HCT116 (cell line): ENCODE data around the gene SULT1A1. TPM values are rescaled to one million over a fixed set of nuclear protein-coding genes. Genes with fewer than 3 reads are reported as not detected.
"Not testable (repeated sequence)": the region's sequence is repeated elsewhere in the genome, so short reads cannot be mapped to it uniquely, and the experiment has no call there.

Source experiments
- ATAC-seq: fragments of 200-7000 bp; cut with Tn5 transposase; 2 replicates; pipeline ENCODE4 v1.9.1; 2020; ENCODE audit warnings: mild to moderate bottlenecking, moderate library complexity
- BruUV-seq: library from RNA; stranded (reverse); fragments of 400-500 nt; replicated peaks from 2 replicates; lab custom pipeline; 2021; lab: Mats Ljungman, UMichigan
- CTCF ChIA-PET: fragments of 300-600 bp; sonication (Branson Sonifier 250); formaldehyde crosslinking; loops from one replicate; lab custom pipeline; 2021; ENCODE audit warnings: antibody characterized with exemption; lab: Charles Lee
- POLR2A ChIA-PET: fragments of 300-600, 350-600 bp; sonication (Branson Sonifier 250); formaldehyde crosslinking; loops from one replicate; lab custom pipeline; 2021; ENCODE audit warnings: antibody characterized with exemption; lab: Charles Lee
- RAD21 ChIA-PET, 2 experiments: fragments of 300-600 bp; sonication (Branson Sonifier 250); formaldehyde crosslinking; loops; one replicate each; lab custom pipeline; 2023; ENCODE audit warnings: low total read pairs in 2 of 2; ENCODE audit not compliant: uncharacterized antibody in 2 of 2, unreplicated experiment in 2 of 2, low non-redundant PET in 1 of 2; lab: Charles Lee
- DNase-seq: peaks from one replicate; pipeline ENCODE4 v3.0.0-alpha.2; 2010; ENCODE audit warnings: low read depth, low spot score
- H2AFZ ChIP-seq: fragments of 200-600 bp; shearing (Covaris generic), sonication (generic); 2 replicates; pipeline ENCODE4 v1.6.1; 2017; ENCODE audit warnings: low read depth, mixed run types, mixed read lengths, antibody characterized with exemption, low read length; ENCODE audit not compliant: poor library complexity, severe bottlenecking
- H3K27ac ChIP-seq: 2 replicates; pipeline ENCODE4 v1.5.1; 2012; ENCODE audit warnings: low read depth, low read length
- H3K27me3 ChIP-seq: fragments of 200-600 bp; sonication (generic); 2 replicates; pipeline ENCODE4 v1.6.1; 2016; ENCODE audit warnings: mixed run types, low read length, mixed read lengths; ENCODE audit not compliant: insufficient read depth
- H3K36me3 ChIP-seq, 2 experiments: fragments of 200-500 bp in 1 of 2; fragments of 200-600 bp in 1 of 2; sonication (Bioruptor generic) in 1 of 2; sonication (generic) in 1 of 2; 2 replicates each; pipeline versions ENCODE4 v1.5.1 to v1.6.1; 2014 to 2016; ENCODE audit warnings: low read length in 2 of 2, inconsistent platforms in 1 of 2, mixed read lengths in 1 of 2, mixed run types in 1 of 2; ENCODE audit not compliant: insufficient read depth in 2 of 2, control insufficient read depth in 1 of 2
- H3K4me1 ChIP-seq, 2 experiments: fragments of 200-600 bp in 1 of 2; sonication (generic) in 1 of 2; 2 replicates each; pipeline versions ENCODE4 v1.5.1 to v1.6.1; 2012 to 2017; ENCODE audit warnings: low read length in 2 of 2, inconsistent platforms in 1 of 2, mild to moderate bottlenecking in 1 of 2, mixed read lengths in 1 of 2, mixed run types in 1 of 2, moderate library complexity in 1 of 2; ENCODE audit not compliant: insufficient read depth in 2 of 2, control insufficient read depth in 1 of 2
- H3K4me2 ChIP-seq: fragments of 200-600 bp; sonication (generic); 2 replicates; pipeline ENCODE4 v1.6.1; 2017; ENCODE audit warnings: mixed run types, low read length, mixed read lengths
- H3K4me3 ChIP-seq, 2 experiments: fragments of 200-600 bp in 1 of 2; sonication (generic) in 1 of 2; replicated peaks in 1 of 2; 2 replicates each; pipeline ENCODE4 v1.5.1; 2011 to 2016; ENCODE audit warnings: low read length in 2 of 2, control low read depth in 1 of 2, low read depth in 1 of 2, mild to moderate bottlenecking in 1 of 2, mixed read lengths in 1 of 2, mixed run types in 1 of 2
- H3K79me2 ChIP-seq: fragments of 200-600 bp; sonication (generic); 2 replicates; pipeline ENCODE4 v1.6.1; 2017; ENCODE audit warnings: mild to moderate bottlenecking, mixed run types, low read length, moderate library complexity, mixed read lengths; ENCODE audit not compliant: insufficient read depth
- H3K9ac ChIP-seq: fragments of 200-600 bp; sonication (generic); 2 replicates; pipeline ENCODE4 v1.6.1; 2016; ENCODE audit warnings: low read length, mixed read lengths
- H3K9me2 ChIP-seq: fragments of 200-600 bp; sonication (generic), shearing (Covaris generic); 2 replicates; pipeline ENCODE4 v1.6.1; 2017; ENCODE audit warnings: mixed run types, mild to moderate bottlenecking, moderate library complexity; ENCODE audit not compliant: insufficient read depth
- H3K9me3 ChIP-seq, 2 experiments: fragments of 200-500 bp in 1 of 2; fragments of 200-600 bp in 1 of 2; sonication (Bioruptor generic) in 1 of 2; sonication (generic) in 1 of 2; 2 replicates each; pipeline ENCODE4 v1.6.1; 2014 to 2017; ENCODE audit warnings: low read length in 2 of 2, mixed read lengths in 2 of 2, inconsistent platforms in 1 of 2, low read depth in 1 of 2, mild to moderate bottlenecking in 1 of 2, mixed run types in 1 of 2, moderate library complexity in 1 of 2; ENCODE audit not compliant: control insufficient read depth in 1 of 2, insufficient read depth in 1 of 2
- H4K20me1 ChIP-seq: fragments of 200-600 bp; sonication (generic), shearing (Covaris generic); 2 replicates; pipeline ENCODE4 v1.6.1; 2017; ENCODE audit warnings: mixed run types, mild to moderate bottlenecking, moderate library complexity; ENCODE audit not compliant: insufficient read depth
- CBX3 ChIP-seq: IDR thresholded peaks from 2 replicates; pipeline ENCODE4 v1.6.1; 2012; ENCODE audit warnings: low read depth
- CTCF ChIP-seq, 3 experiments: fragments of 200-600 bp in 1 of 3; sonication (generic) in 1 of 3; IDR thresholded peaks in 2 of 3; conservative IDR thresholded peaks in 1 of 3; 2 replicates each; pipeline ENCODE4 v1.5.1; 2012 to 2017; ENCODE audit warnings: low read depth in 2 of 3, low read length in 2 of 3, antibody characterized with exemption in 1 of 3, borderline replicate concordance in 1 of 3, control low read depth in 1 of 3, mild to moderate bottlenecking in 1 of 3, mixed read lengths in 1 of 3, mixed run types in 1 of 3, moderate library complexity in 1 of 3; ENCODE audit not compliant: insufficient read depth in 1 of 3
- EGR1 ChIP-seq: IDR thresholded peaks from 2 replicates; pipeline ENCODE4 v1.6.1; 2012; ENCODE audit warnings: low read depth
- ELF1 ChIP-seq: IDR thresholded peaks from 2 replicates; pipeline ENCODE4 v1.6.1; 2012; ENCODE audit warnings: low read depth, borderline replicate concordance
- FOSL1 ChIP-seq: IDR thresholded peaks from 2 replicates; pipeline ENCODE4 v1.6.1; 2012; ENCODE audit warnings: low read depth
- JUND ChIP-seq: IDR thresholded peaks from 2 replicates; pipeline ENCODE4 v1.6.1; 2012
- MAX ChIP-seq: IDR thresholded peaks from 2 replicates; pipeline ENCODE4 v1.6.1; 2012
- POLR2A ChIP-seq: IDR thresholded peaks from 2 replicates; pipeline ENCODE4 v1.7.0; 2011; ENCODE audit warnings: borderline replicate concordance; ENCODE audit not compliant: insufficient read depth, insufficient read length; ENCODE audit errors: extremely low read depth
- POLR2AphosphoS5 ChIP-seq: IDR thresholded peaks from 2 replicates; pipeline ENCODE4 v1.6.1; 2011; ENCODE audit warnings: mild to moderate bottlenecking, low read depth, low read length, moderate library complexity
- SIN3A ChIP-seq: IDR thresholded peaks from 2 replicates; pipeline ENCODE4 v1.6.1; 2012; ENCODE audit warnings: low read depth
- SRF ChIP-seq: IDR thresholded peaks from 2 replicates; pipeline ENCODE4 v1.6.1; 2012; ENCODE audit warnings: low read depth
- ZFX ChIP-seq: fragments of 450-650 bp; IDR thresholded peaks from 2 replicates; pipeline ENCODE4 v1.6.1; 2017
- ZNF274 ChIP-seq: fragments of 200-500 bp; sonication (Bioruptor generic); IDR thresholded peaks from 2 replicates; pipeline ENCODE4 v1.6.1; 2014; ENCODE audit warnings: mild to moderate bottlenecking, low read depth, low read length, inconsistent platforms
- intact Hi-C: fragments of 100-400 bp; cut with micrococcal nuclease; formaldehyde crosslinking; loops from 2 replicates; pipeline ENCODE4 v1.10.0; 2022
- total RNA-seq: library from RNA; stranded (reverse); gene quantifications from one replicate; pipeline ENCODE4 v1.2.1, GENCODE V29; 2021; ENCODE audit not compliant: unreplicated experiment
- TF ChIP-seq, protein P1 (sequence below): IDR thresholded peaks from 2 replicates; pipeline ENCODE4 v1.6.1; 2012; ENCODE audit warnings: low read depth

The SULT1A1 gene
- total RNA-seq, 1 experiment from 2014 or later, result 23.1 TPM

DNA sequence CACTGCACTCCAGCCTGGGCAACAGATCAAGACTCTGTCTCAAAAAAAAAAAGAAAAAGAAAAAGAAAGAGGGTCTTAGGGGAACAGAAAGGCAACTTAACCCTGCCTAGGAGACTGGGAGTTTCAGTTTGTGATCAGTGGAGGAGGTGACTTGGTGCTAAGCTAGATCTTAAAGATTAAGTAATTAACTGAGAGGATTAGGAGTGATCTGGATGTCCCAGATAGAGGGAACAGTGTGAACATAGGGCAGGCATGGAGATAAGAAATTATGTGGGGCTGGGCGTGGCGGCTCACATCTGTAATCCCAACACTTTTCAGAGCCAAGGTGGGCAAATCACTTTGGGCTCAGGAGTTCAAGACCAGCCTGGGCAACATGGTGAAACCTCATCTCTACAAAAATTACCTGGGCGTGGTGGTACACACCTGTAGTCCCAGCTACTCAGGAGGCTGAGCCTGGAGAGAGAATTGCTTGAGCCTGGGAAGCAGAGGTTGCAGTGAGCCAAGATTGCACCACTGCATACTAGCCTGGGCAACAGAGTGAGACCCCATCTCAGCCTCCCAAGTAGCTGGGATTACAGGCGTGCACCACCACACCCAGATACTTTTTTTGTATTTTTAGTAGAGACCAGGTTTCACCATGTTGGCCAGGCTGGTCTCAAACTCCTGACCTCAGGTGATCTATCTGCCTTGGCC, 43.5 kb downstream of the SULT1A1 start:
- H3K4me3 ChIP-seq, H3K9ac ChIP-seq, H3K9me2 ChIP-seq, H3K27ac ChIP-seq, H3K27me3 ChIP-seq, H3K4me1 ChIP-seq, CTCF ChIA-PET, H3K4me2 ChIP-seq, H4K20me1 ChIP-seq, BruUV-seq, intact Hi-C loops, H3K9me3 ChIP-seq, DNase-seq, RAD21 ChIA-PET, H3K79me2 ChIP-seq, POLR2A ChIA-PET, H3K36me3 ChIP-seq, ATAC-seq, H2AFZ ChIP-seq: not testable (repeated sequence)

DNA sequence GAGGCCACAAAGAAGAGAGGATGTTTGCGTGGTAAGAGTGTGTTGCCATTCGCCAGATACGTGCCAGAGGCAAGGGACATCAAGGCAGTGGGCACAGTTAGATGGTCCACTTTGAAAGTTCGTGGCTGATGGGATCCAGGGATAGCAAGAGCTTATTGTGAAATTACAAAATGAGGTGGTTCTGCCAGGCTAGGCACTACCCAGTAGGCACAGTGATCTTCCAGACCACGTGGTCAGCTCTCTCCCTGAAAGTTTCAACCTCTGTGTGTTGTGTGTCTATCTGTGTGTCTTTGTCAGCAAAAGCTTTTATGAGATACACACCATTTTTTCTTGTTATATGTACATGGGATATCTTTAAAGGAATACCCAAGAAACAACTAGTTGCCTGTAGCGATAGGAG, 46.6 kb downstream of the SULT1A1 start:
- no peaks in the 10 kb centered on the region for H4K20me1 ChIP-seq
- H3K4me2 ChIP-seq, result no peak overlapping the region
- POLR2A ChIA-PET, result no interaction called here
- DNase-seq (no peak), ATAC-seq (no peak)
- no peak overlapping the region for H2AFZ ChIP-seq
- no peak overlapping the region for H3K27ac ChIP-seq
- no peaks in the 10 kb centered on the region for H3K9me2 ChIP-seq
- CTCF ChIA-PET, result no interaction called here
- intact Hi-C loops, result no loop called here
- no TSS peak for BruUV-seq
- H3K4me1 ChIP-seq, result no peaks in the 10 kb centered on the region
- no peaks in the 10 kb centered on the region for H3K36me3 ChIP-seq
- no peak overlapping the region for H3K9ac ChIP-seq
- no peaks in the 10 kb centered on the region for H3K79me2 ChIP-seq
- no peak overlapping the region for H3K4me3 ChIP-seq
- RAD21 ChIA-PET, result no interaction called here
- peaks cover 7 to 8% of the 10 kb centered on the region in 2 experiments; a peak in 2 of 4 replicates for H3K9me3 ChIP-seq
- H3K27me3 ChIP-seq, result no peaks in the 10 kb centered on the region
- TF ChIP-seq JUND (no peak), SIN3A (no peak), POLR2A (no peak), CBX3 (no peak), SRF (no peak), FOSL1 (no peak), CTCF (IDR thresholded peaks at IDR 0.05 in 2 of 3, conservative IDR thresholded peaks at IDR 0.05 in 1 of 3; ENCODE audit: borderline replicate concordance in 1 of 3, insufficient read depth in 1 of 3, low read depth in 2 of 3, low read length in 2 of 3) (no peak), ZFX (no peak), MAX (no peak), ELF1 (no peak), EGR1 (no peak), ZNF274 (no peak), POLR2AphosphoS5 (no peak)
- TF ChIP-seq, protein P1, sequence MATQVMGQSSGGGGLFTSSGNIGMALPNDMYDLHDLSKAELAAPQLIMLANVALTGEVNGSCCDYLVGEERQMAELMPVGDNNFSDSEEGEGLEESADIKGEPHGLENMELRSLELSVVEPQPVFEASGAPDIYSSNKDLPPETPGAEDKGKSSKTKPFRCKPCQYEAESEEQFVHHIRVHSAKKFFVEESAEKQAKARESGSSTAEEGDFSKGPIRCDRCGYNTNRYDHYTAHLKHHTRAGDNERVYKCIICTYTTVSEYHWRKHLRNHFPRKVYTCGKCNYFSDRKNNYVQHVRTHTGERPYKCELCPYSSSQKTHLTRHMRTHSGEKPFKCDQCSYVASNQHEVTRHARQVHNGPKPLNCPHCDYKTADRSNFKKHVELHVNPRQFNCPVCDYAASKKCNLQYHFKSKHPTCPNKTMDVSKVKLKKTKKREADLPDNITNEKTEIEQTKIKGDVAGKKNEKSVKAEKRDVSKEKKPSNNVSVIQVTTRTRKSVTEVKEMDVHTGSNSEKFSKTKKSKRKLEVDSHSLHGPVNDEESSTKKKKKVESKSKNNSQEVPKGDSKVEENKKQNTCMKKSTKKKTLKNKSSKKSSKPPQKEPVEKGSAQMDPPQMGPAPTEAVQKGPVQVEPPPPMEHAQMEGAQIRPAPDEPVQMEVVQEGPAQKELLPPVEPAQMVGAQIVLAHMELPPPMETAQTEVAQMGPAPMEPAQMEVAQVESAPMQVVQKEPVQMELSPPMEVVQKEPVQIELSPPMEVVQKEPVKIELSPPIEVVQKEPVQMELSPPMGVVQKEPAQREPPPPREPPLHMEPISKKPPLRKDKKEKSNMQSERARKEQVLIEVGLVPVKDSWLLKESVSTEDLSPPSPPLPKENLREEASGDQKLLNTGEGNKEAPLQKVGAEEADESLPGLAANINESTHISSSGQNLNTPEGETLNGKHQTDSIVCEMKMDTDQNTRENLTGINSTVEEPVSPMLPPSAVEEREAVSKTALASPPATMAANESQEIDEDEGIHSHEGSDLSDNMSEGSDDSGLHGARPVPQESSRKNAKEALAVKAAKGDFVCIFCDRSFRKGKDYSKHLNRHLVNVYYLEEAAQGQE, result no peak
